GM19438 (cell line): ENCODE measurements around the gene CACNA1E.

Experiments
- ATAC-seq: cut with Tn5 transposase; IDR thresholded peaks from one replicate; pipeline ENCODE4 v1.9.1; 2021; ENCODE audit warnings: low read depth; ENCODE audit not compliant: unreplicated experiment

Gene CACNA1E

DNA sequence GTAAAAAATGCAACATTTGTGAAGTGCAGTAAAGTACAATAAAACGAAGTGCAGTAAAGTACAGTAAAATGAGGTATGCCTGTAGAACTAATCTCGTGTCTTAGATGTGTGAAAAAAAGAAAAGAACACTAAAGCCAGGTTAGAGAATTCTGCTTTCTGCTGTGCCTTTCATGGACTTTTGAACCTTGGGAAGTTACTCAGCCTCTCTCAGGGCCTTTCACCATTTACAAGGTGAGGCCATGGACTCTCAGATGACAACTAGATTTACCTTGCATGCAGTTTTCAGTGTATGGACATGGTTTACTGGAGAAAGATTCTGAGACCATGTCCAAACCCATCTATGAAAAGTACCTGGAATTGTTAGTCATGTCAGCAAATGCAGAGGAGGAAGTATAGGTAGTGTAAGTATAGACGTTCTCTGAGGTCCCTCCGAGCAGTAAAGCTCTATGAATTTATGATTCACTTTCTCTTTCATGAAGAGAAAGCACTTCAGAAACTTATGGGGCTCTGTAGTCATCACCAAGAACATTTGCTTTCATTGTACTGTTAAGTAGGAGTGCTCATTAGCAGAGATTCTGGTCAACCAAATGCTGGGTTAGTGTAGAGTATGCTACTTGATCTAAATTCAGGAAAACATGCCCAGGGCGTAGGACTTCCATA lies 143.1 kb downstream of the CACNA1E start:
- no peak for ATAC-seq

DNA sequence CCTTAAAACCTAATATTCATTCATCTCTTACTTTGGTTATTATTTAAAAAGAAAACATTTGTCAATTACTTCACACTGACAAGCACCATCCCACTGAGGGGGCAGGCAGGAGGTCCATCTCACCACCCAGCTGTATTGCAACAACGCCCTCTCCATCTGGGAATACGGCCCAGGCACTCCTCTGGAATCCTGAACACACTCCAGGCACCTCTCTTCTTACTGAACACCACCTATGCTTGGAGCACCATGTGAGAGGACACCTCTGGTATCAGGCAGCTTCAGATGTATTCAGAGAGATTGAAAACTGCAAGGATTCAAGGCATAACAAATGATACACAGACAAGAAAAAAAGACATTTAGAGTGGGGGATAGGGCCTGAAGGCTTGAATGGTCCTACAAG lies 147.1 kb downstream of the CACNA1E start:
- no peak for ATAC-seq

DNA sequence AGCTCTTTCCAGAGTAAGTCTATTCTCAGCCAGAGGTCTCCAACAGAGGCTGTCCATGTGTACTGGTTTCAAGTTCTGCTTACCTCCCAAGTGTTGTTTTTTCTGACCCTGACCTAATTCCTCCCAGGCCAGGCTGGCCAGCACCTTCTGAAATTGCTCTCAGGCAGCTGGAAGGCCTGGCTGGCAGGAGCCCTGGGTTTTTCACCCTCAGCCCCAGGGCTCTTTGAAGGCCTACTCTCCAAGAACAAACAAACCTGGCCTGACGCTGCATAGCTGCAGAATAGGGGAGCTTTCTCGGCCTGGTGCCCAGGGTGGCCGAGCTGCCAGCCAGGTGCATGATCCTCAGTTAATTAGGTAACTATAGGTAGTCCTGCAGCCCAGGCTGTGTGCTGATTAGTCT lies 147.5 kb downstream of the CACNA1E start:
- ATAC-seq, result no peak

DNA sequence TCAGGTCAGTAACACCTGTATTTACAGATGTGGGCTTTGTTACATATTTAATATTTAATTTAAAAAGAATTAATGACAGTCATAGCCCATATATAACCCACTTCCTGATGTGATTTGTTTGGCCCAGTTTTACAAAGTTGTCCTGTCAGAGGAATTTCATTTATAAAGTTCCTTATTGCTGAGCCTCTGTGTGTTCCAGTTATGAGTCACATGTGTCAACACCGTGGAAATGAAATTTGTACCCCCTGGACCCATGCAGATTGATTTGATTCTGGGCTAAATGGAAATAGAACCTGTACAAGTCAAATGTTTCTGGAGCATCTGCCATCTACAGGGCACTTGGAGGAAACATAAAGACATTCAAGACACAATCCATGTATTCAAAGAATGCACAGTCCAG lies 149.2 kb downstream of the CACNA1E start:
- no peak for ATAC-seq

DNA sequence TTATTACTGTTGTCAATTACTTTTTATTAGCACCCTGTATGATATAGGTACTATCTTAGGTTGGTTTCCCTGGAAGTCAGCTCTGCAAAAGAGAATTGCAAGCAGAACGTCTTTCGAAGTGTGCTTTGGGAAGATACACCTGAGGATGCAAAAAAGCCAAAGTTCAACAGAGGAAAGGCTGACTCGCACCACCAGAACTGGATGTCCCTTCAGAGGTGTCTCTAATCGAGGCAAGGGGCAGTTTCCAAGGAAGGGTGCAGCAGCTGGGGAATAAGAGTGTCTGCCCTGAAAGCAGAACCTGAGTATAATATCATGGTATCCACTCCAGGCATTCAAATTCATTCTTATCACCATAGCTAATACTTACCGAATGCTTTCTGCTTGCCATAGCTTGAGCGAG lies 149.6 kb downstream of the CACNA1E start:
- ATAC-seq, result no peak

DNA sequence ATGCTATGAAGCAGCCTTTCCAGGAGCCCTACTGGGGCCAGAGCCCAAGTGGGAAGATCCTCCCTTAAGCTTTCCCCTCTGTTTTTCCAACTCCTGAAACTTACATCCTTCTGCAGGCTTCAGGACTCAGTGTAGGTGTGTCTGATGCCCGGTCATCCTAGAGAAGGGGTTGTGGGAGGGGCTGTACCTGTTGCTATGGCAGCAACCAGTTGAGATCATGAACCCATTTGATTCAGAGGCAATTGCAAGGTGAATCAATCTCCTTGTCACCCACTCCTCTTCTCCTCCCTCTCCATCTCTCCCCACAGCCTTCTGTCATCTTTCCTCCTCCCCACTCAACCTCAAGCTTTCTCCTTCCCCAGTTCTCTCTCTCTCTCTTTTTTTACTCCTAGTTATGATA lies 151.8 kb downstream of the CACNA1E start:
- no peak for ATAC-seq

DNA sequence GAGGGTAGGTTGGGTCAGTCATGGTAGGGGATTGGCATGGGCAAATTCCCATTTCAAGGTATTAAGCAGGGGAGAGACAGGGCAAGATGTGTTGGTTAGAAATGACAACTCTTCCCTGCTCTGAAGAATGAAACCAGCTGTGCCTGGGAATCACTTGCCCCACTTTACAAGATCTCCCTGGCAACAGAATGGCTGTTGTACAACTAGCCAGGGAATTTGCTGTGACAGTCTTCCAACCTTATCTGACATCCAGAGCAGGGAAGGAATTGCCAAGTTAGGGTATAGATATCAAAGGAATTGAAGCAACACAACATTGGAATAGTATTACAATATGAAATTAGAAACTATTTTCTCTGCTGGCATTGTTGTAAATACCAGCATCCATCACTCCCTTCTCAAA lies 154.7 kb downstream of the CACNA1E start:
- no peak for ATAC-seq

DNA sequence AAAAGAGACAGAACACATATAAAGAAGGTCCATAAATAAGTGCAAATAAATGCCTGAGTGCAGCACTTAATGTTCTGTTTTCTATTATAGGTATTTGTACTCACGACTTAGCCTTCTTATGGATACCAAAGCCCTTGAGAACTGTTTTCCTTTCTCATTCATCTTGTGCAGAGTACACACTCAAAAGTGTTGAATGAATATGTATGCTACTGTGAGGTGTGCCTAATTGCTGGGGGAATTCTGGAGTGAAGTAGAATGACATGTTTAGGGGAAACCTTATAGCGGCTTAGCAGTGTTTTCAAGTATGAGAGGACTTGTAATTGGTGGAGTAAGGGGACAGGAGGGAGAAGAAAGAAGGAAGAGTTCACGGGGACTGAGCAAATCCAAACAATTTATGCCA lies 157.6 kb downstream of the CACNA1E start:
- ATAC-seq, result no peak

DNA sequence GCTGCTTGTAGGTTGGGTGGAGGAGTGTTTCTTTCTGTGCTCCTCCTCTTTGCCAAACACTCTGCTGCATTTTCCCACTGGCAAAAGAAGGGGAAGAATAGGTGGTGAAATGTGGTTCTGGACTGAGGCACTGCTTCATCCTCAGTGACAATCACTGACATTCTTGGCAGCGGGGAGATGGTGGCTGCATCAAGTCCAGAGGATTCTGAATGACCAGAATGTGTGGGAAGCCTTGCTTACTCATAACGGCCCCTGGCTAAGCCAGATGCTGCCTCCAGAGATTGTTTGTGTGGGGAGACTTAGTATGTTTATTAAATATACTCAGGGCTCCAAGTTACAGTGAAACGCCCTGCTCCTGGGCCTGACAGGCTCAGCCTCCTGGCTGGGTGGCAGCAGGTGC lies 160.3 kb downstream of the CACNA1E start:
- no peak for ATAC-seq

DNA sequence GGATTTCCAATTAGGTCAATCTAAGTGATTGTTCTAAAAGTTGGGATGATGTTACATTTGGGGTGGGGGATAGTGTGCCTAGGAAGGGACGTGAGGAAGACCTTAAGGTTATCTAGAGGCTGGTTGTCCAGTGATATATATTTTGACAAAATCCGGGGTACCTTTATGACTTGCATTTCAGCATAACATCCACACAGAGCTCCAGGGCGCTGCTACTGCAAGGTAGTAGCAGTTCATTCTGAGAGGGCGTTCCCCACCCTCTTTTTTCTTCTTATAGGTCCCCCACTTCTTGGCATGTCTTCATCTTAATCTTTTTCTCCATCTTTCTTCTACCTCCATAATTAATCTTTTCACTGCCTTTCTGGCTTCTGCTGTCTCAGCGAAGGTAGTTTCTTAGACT lies 161.9 kb downstream of the CACNA1E start:
- no peak for ATAC-seq

DNA sequence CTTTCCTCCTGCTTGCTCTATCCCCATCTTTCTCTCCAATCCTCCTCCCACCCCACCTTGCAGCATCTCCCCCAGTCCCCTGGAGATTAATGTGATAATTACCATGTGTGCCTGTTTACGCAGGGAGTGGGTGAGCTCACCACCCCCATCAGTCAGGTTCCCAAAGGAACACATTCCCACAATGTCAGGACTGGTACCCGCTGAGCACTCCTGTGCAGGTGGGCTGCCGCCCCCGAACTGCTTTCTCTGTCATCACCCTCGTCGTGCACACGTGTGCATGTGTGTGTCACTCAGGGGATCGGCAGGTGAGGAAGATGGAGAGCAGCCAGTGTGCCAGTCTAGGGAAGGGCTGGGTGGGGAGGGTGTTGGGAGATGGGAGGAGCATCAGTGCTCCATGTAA lies 163.4 kb downstream of the CACNA1E start:
- ATAC-seq, result no peak

DNA sequence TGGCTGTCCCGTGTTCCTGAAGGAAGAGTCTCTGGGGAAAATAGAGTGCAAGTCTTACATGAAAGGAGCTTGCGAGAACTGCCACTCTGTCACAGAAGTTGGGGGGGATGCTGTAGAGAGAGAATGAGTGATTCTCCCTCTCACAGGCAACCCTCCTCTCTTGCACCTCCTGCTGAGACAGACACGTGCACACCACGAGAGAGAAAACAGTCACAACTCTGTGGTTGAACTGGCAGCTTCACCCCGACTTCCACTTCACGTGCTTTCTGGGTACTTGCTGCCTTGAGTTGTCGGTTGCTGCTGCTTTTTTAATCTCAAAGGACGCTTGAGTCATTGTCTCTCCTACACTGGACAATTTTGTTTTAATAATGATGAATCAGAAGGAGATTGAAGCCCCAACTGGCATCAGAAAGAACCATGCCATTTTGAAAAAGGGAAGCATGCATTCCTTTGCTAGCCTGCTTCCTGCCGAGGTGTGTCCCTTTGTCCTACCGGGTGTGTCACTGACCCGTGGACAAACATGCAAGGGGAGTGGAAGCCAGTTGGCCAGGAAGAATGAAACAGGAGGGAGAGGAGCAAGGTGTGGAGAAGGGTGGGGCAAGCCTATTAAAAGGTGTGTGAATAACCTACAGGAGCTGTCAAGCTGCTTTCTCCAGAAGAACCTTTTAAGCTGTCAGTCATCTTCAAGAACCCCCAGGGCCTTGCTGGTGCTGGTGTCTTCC lies 164.2 kb downstream of the CACNA1E start:
- no peak for ATAC-seq

DNA sequence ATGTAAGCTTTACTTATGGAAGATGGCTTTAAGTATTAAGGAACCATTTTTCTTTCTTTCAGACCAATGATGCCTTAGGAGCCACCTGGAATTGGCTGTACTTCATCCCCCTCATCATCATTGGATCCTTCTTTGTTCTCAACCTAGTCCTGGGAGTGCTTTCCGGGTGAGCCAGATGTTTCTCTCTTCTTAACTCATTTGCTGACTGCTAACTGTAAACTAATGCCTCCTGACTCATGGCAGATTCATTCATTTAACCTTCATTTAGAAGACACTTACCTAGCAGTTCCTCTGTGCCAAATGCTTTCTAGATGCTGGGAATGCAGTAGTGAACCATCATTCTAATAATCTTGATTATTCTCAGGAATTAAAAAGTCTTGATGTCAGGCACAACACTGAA lies 168.0 kb downstream of the CACNA1E start:
- ATAC-seq, result no peak

DNA sequence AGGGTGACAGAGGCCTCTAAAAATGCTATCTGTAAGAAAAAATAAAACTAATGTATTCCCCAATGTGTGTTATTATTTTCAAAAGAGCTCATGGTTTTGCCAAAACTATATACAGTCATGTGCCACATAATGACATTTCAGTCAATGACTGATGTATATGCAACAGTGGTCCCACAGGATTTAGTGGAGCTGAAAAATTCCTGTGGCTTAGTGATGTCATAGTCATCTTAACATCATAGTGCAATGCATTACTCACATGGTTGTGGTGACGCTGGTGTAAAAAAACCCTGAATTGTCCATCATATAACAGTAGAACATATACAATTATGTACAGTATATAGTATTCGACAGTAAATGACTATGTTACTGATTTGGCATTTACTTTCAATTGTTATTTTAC lies 172.4 kb downstream of the CACNA1E start:
- ATAC-seq, result no peak

DNA sequence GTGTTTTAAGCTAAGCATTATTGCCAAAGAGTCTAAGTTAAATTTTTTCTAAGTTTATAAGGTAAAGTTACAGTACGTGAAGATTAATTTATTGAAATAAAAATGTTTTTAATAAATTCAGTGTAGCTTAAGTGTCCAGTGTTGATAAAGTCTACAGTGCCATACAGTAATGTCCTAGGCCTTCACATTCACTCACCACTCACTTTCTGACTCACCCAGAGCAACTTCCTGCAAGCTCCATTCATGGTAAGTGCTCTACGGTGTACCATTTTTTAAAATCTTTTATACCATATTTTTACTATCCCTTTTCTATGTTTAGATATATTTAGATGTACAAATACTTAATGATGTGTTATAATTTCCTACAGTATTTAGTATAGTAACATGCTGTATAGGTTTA lies 173.2 kb downstream of the CACNA1E start:
- ATAC-seq, result no peak

DNA sequence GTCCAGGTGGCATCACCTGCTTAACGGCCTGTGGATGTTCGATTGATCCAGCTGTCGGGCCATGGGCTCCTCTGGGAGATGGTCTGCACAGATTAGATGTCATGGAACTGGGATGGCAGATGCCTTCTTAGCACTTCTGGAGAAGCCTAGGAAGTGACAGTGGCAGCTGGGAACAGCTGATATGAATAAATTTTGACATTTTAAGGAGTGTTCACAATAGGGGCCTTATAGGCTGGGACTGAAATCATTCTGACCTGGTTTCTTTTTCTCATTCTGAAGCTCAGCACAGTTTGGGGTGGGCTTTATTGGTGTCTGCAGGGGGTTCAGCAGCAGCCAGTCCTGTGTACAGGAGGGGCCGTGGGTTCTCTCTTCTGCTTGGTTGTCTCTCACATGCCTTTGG lies 175.3 kb downstream of the CACNA1E start:
- ATAC-seq, result no peak

DNA sequence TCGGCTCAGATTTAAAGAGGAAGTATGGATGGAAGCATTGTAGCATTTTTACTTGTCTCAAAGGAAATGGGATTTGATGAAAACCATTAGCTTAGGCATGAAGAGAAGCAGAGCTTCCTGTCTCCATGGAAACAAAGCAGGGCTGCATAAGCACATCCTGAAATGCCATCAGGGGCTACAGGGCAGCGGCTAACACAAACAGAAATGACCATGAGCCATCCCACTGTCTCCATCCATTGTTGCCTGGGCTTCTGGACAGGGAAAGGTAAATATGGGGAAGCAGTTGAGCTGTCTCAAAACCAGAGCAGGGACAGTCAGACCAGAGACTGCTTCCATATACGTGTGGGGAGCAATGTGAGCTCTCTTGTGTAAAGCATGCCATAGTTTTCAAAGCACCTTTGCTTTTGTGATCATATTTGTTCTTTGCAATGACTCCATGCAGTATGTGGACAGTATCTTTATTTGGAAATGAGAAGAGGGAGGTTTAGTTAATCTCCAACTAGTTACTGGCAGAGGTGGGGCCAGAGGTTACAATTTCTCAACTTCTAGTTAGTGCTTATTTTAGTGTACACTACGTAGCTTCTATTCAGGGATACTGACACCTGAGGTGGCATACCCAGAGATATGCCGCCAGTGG lies 176.1 kb downstream of the CACNA1E start:
- no peak for ATAC-seq

DNA sequence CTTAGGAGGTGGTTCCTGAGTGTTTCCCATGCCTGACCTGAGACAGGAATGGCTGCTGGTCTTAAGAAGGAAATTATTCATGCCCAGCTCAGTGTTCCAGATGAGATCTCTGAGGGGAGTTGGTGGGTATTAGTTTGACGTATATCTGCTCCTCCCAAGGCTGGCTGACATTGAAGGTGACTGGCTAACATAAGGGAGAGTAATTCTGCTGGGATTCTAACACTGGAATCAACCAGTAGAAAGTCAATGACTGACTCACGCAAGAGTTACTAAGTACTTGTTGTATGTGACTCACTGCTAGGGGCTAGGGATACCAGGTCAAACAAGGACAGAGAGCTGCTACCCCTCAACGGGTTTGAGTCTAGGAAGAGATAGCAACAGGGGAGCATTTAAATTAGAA lies 177.3 kb downstream of the CACNA1E start:
- ATAC-seq, result no peak

DNA sequence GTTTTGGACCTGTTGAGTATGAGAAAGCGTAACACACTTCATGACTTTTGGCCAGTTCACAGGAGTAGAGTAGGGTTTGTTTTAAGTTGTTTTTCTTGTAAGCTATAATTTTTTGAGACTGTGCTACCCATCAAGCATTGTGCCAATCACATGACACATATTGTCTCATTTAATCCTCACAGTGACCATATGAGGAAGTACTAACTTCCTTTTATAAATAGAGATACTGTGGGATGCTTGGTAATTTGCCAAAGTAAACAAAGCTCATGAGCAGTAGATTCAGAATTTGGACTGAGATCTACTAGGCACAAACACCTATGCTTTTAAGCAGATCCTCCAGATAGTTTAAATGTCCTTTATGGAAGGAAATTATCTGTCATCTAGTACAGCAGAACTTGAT lies 178.3 kb downstream of the CACNA1E start:
- no peak for ATAC-seq

DNA sequence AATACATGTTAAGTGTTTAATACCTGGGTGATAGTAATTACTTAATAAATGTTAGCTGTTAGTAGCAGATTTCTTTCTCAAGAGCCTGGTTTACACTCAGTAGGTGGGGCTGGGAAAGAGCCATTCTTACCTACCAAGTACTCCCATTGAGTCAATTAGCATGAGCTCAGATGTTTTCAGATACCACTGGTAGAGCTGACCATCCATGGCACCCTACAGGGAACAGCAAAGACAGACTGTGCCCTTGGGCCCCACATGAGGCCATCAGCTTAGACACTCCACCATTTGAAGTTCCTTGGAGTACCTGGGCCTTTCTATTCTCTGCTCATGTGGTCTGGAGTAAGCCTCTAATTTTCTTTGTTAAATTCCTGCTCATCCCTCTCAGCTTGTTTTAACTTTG lies 179.3 kb downstream of the CACNA1E start:
- ATAC-seq, result no peak

DNA sequence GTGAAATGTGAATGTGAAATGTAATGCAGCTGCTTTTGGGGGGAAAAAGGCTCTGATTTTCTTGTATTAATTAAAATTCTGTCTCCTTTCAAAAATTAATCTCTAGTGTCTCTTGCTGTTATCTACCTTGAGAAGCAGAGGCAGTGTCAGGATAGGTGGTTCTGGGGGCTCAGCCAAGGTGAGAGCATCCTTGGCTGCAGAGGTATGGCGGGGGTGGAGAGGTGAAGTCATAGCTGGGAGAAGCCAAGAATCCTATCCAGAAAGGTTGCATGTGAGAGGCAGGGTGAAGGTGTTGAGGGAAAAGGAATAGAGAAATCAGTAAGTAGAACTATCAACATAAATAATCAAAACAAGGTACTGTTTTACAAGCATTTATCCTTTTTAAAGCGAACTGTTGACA lies 181.2 kb downstream of the CACNA1E start:
- no peak for ATAC-seq

DNA sequence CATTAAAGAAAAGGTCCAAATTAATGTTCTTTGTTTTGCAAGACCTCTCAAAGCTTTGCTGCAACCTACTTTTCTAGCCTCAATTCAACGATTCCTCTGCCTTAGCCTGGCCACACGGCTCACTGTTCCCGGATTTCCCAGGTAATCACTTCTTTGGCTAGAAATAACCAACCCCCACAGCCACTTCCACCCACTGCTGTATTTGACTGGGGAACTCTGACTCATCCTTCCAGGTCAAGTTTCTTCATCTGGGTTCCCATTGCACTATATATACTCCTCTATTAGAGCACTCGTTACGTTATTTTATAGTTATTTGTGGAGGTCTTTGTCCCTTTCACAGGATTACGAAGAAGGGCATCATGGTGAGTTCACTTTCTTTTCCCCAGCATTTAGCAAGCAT lies 185.9 kb downstream of the CACNA1E start:
- no peak for ATAC-seq
